RPMI7951 (cell line): ENCODE measurements around the gene CARTPT. TPM values are rescaled to one million over a fixed set of nuclear protein-coding genes. Genes with fewer than 3 reads are reported as not detected.

ENCODE experiments used
- DNase-seq: peaks from one replicate; pipeline ENCODE4 v3.0.0-alpha.2; 2012; ENCODE audit warnings: low read depth
- total RNA-seq: library from RNA; depleted of rRNA; stranded (reverse); fragments of >200 nt; shearing (Covaris generic); gene quantifications from 2 replicates; pipeline ENCODE4 v1.2.3, GENCODE V29; 2014; rRNA removed

CARTPT gene
- total RNA-seq, 1 experiment from 2014 or later: not detected

DNA sequence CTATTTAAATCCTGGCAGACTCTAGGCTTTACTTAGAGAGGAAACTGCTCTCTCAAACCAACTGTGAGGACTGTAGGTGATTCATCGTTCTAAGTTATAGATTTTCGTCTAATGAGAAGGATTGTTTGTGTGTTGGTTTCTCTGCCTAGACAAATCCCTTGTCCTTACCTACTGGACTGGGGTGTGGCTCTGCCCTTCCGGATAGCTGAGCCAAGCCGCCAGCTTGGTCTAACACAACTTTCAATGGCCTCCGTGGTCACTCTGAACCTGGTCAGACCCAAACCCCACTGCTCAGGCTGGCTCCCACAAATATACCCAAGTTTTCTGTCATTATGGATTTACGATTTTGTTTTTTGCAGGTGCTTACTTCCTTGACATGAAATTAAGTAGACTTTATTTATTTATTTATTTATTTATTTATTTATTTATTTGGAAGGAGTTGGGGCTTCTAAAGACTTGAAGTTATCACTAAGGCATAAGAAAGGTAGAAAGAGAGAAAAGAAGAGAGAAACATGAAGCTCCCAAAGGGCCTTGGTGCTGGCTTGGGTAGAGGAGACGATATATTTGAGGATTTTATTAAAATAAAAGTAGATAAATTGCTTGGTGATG, 19.0 kb downstream of the CARTPT start:
- DNase-seq: no peak

DNA sequence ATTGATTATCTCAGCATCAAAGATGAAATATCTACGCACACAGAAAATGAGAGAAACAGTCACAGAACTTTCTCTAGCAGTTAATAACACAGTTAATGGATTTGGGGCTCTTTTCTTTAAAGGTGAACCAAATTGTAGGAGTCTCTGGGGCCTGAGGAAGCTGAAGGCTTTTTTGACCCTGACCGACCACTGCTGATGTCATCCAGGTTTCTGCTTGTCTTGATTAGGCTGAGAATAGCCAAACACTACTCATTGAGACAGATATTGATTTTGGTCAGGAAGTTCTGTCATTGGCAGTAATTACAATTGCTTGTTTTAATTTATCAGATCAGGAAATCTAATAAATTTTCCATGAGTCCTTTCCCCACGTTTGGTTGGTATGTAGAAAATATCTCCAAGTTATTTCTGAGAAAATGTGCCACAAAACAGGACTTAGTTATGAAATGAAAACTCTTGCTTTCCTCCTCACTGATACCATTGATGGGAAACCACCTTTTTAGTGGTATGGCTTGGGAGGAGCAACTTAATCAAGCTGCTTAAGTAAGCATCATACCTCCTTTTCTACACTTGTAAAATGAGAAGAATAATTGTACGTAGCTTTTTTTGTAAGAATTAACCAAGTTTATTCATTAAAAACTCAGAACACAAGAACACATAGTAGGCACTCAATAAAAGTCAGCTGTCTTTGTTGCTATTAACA, 19.7 kb downstream of the CARTPT start:
- DNase-seq: no peak

GRCh38 chr5:71740015-71740753, 21.1 kb downstream of the CARTPT start:
- DNase-seq: no peak

GRCh38 chr5:71743155-71743554, 24.1 kb downstream of the CARTPT start:
- DNase-seq: no peak

GRCh38 chr5:71744009-71744790, 25.1 kb downstream of the CARTPT start:
- no peak for DNase-seq

- DNase-seq: no peak
These were observed 28.1 kb downstream of the CARTPT start for GRCh38 chr5:71747182-71747581.

GRCh38 chr5:71748360-71748759, 29.3 kb downstream of the CARTPT start:
- no peak for DNase-seq

GRCh38 chr5:71751422-71751821, 32.3 kb downstream of the CARTPT start:
- no peak for DNase-seq

DNA sequence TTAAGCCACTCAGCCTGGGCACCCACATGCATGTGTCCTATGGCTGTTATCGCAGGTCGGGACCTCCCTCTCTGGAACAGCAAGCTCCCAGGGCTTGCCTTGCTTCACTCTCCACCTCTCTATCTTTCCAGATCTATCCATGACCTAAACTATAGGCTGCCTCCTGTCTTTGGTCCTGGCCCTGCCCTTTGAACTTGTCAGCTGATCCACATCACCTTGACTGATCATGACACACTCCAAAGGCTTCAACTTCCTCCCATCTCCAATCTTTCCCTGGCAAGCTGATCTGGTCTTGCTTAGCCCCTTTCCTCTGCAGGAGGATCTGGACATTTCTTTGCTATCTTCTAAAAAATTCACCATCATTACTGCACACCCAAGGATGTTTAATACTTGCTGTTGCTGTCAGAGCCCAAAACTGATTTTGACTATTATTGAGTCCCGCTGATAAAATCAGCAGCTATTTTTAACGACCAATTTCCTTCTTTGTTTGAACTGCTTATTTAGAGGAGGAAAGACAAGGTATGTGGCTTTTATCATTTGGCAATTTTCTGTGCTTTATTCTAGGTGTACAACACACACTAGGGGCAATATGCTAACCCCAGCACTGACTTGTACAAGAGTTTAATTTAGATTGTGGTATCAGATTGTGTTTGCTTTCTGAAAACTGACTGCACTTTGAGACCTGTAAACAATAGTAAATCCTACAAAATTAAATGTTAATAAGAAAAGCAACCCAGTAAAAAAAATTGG, 33.5 kb downstream of the CARTPT start:
- DNase-seq: no peak

GRCh38 chr5:71757590-71758543, 38.8 kb downstream of the CARTPT start:
- peak; percentile 54 for DNase-seq

DNA sequence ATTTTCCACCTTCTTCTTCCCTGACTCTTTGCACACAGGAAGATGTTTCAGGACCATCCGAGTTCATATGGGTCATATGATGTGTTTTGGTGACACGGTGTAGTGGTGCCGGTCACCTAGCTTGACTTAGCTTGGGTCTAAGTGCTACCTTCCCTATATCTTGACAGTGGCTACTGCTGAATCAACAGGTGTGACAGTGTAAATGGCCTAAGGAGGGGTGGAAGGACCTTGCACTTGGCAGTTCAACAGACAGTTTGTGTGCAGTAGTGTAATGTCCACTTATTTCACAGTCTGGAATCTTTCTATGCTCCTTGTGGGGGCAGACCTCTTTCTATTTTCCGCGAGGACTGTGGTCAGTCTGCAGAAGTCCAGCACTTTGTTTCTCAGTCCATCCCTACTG, 43.8 kb downstream of the CARTPT start:
- no peak for DNase-seq

GRCh38 chr5:71767661-71768060, 48.6 kb downstream of the CARTPT start:
- DNase-seq: no peak

GRCh38 chr5:71769287-71769686, 50.2 kb downstream of the CARTPT start:
- no peak for DNase-seq

- DNase-seq: no peak
These were observed 51.3 kb downstream of the CARTPT start for GRCh38 chr5:71770381-71770780.

Other genes with a start within 250 kb of the CARTPT start
- gene MCCC2, start 131.9 kb upstream of the CARTPT start, total RNA-seq: 40.5 and 51.3 TPM in 2 replicates